ENCODE results near the gene CDH8.
"Not testable (repeated sequence)": the region's sequence is repeated elsewhere in the genome, so short reads cannot be mapped to it uniquely, and the experiment has no call there.

Gene CDH8

GRCh38 chr16:61836804-61837393 is 199.3 kb downstream of the CDH8 start:
- DNase-seq, result no peak

- no peak for DNase-seq
Measured at GRCh38 chr16:61834082-61834481, 202.2 kb downstream of the CDH8 start.

GRCh38 chr16:61831351-61831917 is 204.8 kb downstream of the CDH8 start:
- no peak for DNase-seq

GRCh38 chr16:61829631-61830030 is 206.6 kb downstream of the CDH8 start:
- DNase-seq, result no peak

GRCh38 chr16:61823326-61823725 is 212.9 kb downstream of the CDH8 start:
- no peak for DNase-seq

GRCh38 chr16:61820820-61821219 is 215.4 kb downstream of the CDH8 start:
- no peak for DNase-seq

- no peak for DNase-seq
Measured at GRCh38 chr16:61820398-61820797, 215.8 kb downstream of the CDH8 start.

- no peak for DNase-seq
Measured at GRCh38 chr16:61818850-61819249, 217.4 kb downstream of the CDH8 start.

- no peak for DNase-seq
Measured at GRCh38 chr16:61817583-61818278, 218.5 kb downstream of the CDH8 start.

GRCh38 chr16:61814726-61815347 is 221.4 kb downstream of the CDH8 start:
- no peak for DNase-seq

GRCh38 chr16:61813339-61813738 is 222.9 kb downstream of the CDH8 start:
- DNase-seq, result no peak

GRCh38 chr16:61812251-61812650 is 224.0 kb downstream of the CDH8 start:
- no peak for DNase-seq

GRCh38 chr16:61807551-61807950 is 228.7 kb downstream of the CDH8 start:
- DNase-seq, result no peak

- DNase-seq, result not testable (repeated sequence)
Measured at GRCh38 chr16:61801217-61801616, 235.0 kb downstream of the CDH8 start.

GRCh38 chr16:61798741-61799140 is 237.5 kb downstream of the CDH8 start:
- DNase-seq, result no peak

GRCh38 chr16:61797961-61798507 is 238.2 kb downstream of the CDH8 start:
- DNase-seq, result no peak

- DNase-seq, result no peak
Measured at GRCh38 chr16:61797296-61797795, 238.9 kb downstream of the CDH8 start.

- no peak for DNase-seq
Measured at GRCh38 chr16:61792194-61792909, 243.9 kb downstream of the CDH8 start.

GRCh38 chr16:61791464-61791863 is 244.8 kb downstream of the CDH8 start:
- no peak for DNase-seq

- not testable (repeated sequence) for DNase-seq
Measured at GRCh38 chr16:61781855-61782254, 254.4 kb downstream of the CDH8 start.

- DNase-seq, result no peak
Measured at GRCh38 chr16:61780161-61780560, 256.1 kb downstream of the CDH8 start.

- DNase-seq, result no peak
Measured at GRCh38 chr16:61770301-61770700, 265.9 kb downstream of the CDH8 start.

GRCh38 chr16:61763991-61764390 is 272.2 kb downstream of the CDH8 start:
- DNase-seq, result no peak

Data from CD4-positive, alpha-beta T cell treated with Interleukin-21 for 1 hour (primary cell).